BJ (cell line): ENCODE measurements around the gene ARID3B. TPM values are rescaled to one million over a fixed set of nuclear protein-coding genes. Genes with fewer than 3 reads are reported as not detected.

Experiments
- CTCF ChIA-PET: fragments of 350-600 bp; formaldehyde crosslinking; extraction: SDS; loops from one replicate; lab custom pipeline; 2021; ENCODE audit warnings: antibody characterized with exemption, inconsistent platforms; lab: Yijun Ruan, JAX
- POLR2A ChIA-PET: fragments of 300-600 bp; sonication (Branson Sonifier 250); formaldehyde crosslinking; extraction: SDS; loops from one replicate; lab custom pipeline; 2021; ENCODE audit warnings: antibody characterized with exemption; lab: Charles Lee
- DNase-seq: peaks from one replicate; pipeline ENCODE4 v3.0.0-alpha.2; 2011; ENCODE audit warnings: low read depth
- H3K27me3 ChIP-seq: 2 replicates; pipeline ENCODE4 v1.6.0; 2011; ENCODE audit warnings: low read length; ENCODE audit not compliant: control insufficient read depth, insufficient read depth
- H3K36me3 ChIP-seq: 2 replicates; pipeline ENCODE4 v1.5.1; 2011; ENCODE audit warnings: low read length; ENCODE audit not compliant: control insufficient read depth, insufficient read depth
- H3K4me3 ChIP-seq: 2 replicates; pipeline ENCODE4 v1.5.1; 2011; ENCODE audit warnings: low read depth, mild to moderate bottlenecking, control low read depth, low read length
- polyA plus RNA-seq: library from polyadenylated mRNA; depleted of rRNA; stranded (reverse); fragments of >200 nt; gene quantifications from 2 replicates; pipeline ENCODE4 v1.2.3, GENCODE V29; 2011
- TF ChIP-seq, protein P1 (sequence below): IDR thresholded peaks from 2 replicates; pipeline ENCODE4 v1.5.1; 2011; ENCODE audit warnings: low read depth, mild to moderate bottlenecking, control low read depth, inconsistent platforms, low read length, moderate library complexity; ENCODE audit not compliant: insufficient read depth

ARID3B gene
- polyA plus RNA-seq, 1 experiment = 1.5 TPM

DNA sequence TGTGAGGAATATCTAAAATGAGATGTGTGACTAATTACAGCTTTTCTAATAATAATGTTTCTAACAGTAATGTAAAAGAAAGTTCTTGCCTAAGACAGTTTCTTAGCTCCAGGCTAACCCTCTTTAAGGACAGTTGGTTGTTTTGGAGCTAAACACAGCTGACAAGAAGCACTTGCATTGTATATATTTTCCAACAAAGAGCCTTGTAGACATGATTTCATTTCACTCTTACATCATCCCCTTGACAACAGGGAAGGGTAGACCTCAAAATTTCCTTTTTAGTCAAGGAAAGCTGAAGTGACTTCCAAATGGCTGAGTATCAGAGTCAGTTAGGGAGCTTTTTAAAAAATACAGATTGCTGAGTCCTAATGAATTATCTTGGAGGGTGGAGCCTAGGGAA lies 4.1 kb downstream of the ARID3B start:
- no peak for DNase-seq
- ChIA-PET CTCF (interaction anchor here (1.1 to 1.7 kb wide), 6 partner anchors 9 to 410 kb away, joined by 3 to 6 read pairs (median 4); no protein-coding TSS in a partner anchor), POLR2A (no interaction called here)
- H3K4me3 ChIP-seq = no peak overlapping the region
- TF ChIP-seq, protein P1, sequence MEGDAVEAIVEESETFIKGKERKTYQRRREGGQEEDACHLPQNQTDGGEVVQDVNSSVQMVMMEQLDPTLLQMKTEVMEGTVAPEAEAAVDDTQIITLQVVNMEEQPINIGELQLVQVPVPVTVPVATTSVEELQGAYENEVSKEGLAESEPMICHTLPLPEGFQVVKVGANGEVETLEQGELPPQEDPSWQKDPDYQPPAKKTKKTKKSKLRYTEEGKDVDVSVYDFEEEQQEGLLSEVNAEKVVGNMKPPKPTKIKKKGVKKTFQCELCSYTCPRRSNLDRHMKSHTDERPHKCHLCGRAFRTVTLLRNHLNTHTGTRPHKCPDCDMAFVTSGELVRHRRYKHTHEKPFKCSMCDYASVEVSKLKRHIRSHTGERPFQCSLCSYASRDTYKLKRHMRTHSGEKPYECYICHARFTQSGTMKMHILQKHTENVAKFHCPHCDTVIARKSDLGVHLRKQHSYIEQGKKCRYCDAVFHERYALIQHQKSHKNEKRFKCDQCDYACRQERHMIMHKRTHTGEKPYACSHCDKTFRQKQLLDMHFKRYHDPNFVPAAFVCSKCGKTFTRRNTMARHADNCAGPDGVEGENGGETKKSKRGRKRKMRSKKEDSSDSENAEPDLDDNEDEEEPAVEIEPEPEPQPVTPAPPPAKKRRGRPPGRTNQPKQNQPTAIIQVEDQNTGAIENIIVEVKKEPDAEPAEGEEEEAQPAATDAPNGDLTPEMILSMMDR = no peak
- 0 out of 2 replicates have a peak, but pooled peaks cover 2% of the 10 kb centered on the region for H3K27me3 ChIP-seq
- H3K36me3 ChIP-seq = no peaks in the 10 kb centered on the region

DNA sequence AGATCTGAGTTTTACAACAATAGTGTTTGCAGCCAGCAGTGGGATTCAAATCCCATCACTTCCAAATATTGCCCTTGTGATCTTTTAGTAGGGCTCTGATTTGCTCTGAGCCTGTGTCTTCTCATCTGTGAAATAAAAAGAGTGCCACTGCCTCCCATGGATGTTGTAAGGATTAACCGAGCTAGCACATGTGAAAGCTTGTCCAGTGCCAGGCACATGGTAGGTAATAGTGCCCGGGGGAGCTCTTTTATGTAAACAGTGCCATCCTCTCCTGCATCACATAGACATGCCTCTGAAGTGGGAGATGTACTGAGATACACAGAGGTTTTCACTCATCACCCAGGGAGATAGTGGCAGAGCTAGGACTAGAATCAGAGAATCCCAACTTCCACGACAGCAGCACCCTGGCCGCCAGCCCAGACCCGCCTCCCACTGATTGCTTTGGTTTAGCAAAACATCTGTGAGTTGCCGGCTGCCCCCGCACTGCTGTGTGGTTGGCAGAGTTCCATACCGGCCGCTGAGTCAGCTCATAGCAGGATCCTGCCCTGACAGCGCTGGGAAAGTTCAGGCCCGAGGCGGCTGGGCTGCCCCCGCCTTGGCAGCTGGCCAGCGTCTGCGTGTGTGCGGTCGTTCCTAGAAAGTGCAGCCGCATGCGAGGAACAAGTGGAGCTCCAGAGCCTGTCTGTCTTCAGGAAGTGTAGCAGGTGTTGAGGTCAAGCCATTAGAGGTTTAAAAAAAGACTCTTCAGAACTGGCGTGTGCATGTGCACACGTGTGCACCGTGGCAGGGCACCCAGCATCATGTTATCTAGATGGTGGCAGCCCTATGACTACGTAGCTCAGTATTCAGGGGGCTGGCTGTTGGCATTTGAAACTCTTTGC lies 5.0 kb downstream of the ARID3B start:
- H3K27me3 ChIP-seq = 0 out of 2 replicates have a peak, but pooled peaks cover 2% of the 10 kb centered on the region
- H3K36me3 ChIP-seq = no peaks in the 10 kb centered on the region
- H3K4me3 ChIP-seq = no peak overlapping the region
- TF ChIP-seq, protein P1 = no peak
- peak; percentile 97 for DNase-seq
- ChIA-PET CTCF (interaction anchor here (0.9 to 1.7 kb wide), 9 partner anchors 10 to 409 kb away, joined by 3 to 6 read pairs (median 3); no protein-coding TSS in a partner anchor), POLR2A (interaction anchor here (0.6 kb wide), 2 partner anchors 43 to 88 kb away, joined by 3 to 25 read pairs; no protein-coding TSS in a partner anchor)

DNA sequence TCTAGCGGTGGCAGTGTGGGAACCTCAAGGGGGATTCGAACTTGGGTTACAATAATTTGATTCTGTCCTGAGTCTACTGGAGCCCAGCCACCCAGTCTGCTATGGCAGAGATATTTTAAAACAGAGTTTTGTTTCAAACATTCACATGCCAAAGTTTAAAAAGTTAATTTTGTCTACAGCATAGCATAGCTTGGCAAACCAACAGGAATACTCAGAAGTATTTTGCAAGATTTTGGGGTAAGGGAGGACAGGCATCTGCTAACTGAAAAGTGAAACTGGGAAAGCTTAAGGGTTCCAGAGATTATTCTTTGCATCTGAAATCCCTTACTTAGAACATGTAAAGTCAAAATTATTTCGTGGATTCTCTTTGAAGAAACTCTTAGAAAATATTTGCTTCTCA lies 6.6 kb downstream of the ARID3B start:
- Histone ChIP-seq H3K36me3 (no peaks in the 10 kb centered on the region), H3K27me3 (0 out of 2 replicates have a peak, but pooled peaks cover 2% of the 10 kb centered on the region), H3K4me3 (no peak overlapping the region)
- ChIA-PET POLR2A (no interaction called here), CTCF (no interaction called here)
- no peak for DNase-seq
- TF ChIP-seq, protein P1 = no peak

DNA sequence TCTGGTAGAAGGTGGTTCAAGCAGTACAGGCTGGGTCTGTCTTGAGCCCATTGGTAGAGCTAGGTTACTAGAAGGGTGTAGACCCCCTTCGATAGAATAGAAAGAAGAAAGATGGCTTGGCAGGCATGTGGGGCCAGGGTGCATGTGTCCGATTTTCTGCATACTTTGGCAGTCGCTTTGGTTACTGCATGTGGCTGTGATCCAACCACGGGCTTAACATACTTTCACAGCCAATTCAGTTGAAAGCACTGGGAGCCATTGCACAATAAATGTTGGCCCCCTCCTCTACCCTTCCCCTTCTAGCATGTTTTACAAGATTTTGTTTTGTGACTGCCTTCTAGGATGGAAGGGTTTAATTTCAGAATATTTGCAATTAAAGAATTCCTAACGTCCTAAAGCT lies 7.2 kb downstream of the ARID3B start:
- POLR2A ChIA-PET = no interaction called here
- Histone ChIP-seq H3K36me3 (no peaks in the 10 kb centered on the region), H3K4me3 (no peak overlapping the region), H3K27me3 (no peaks in the 10 kb centered on the region)
- TF ChIP-seq, protein P1 = no peak
- CTCF ChIA-PET = no interaction called here
- DNase-seq = no peak

DNA sequence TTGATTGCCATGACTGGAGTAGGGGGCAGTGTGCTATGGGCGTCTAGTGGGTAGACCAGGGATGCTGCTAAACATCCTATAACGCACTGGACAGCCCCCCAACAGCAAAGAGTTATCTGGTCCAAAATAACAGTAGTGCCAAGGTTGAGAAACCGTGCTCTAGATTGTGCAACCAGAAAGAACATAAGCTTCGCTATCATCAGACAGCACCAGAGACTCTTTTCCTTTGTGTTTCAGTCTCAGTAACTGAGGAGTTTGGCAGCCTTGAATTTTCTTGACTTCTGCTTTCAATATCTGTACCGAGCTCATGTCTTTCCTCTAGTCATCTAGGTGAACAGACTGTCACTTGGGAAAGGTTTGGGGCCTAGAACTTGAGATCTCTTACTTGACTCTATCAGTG lies 8.8 kb downstream of the ARID3B start:
- Histone ChIP-seq H3K4me3 (no peak overlapping the region), H3K36me3 (no peaks in the 10 kb centered on the region), H3K27me3 (no peaks in the 10 kb centered on the region)
- TF ChIP-seq, protein P1 = no peak
- ChIA-PET CTCF (no interaction called here), POLR2A (no interaction called here)
- DNase-seq = no peak
